Measurements from ENCODE around the gene SLC9A9. TPM values are rescaled to one million over a fixed set of nuclear protein-coding genes. Genes with fewer than 3 reads are reported as not detected.

SLC9A9 gene
- polyA plus RNA-seq, 1 of the 3 experiments (the other 2 are of a cell fraction): 0.05 TPM

DNA sequence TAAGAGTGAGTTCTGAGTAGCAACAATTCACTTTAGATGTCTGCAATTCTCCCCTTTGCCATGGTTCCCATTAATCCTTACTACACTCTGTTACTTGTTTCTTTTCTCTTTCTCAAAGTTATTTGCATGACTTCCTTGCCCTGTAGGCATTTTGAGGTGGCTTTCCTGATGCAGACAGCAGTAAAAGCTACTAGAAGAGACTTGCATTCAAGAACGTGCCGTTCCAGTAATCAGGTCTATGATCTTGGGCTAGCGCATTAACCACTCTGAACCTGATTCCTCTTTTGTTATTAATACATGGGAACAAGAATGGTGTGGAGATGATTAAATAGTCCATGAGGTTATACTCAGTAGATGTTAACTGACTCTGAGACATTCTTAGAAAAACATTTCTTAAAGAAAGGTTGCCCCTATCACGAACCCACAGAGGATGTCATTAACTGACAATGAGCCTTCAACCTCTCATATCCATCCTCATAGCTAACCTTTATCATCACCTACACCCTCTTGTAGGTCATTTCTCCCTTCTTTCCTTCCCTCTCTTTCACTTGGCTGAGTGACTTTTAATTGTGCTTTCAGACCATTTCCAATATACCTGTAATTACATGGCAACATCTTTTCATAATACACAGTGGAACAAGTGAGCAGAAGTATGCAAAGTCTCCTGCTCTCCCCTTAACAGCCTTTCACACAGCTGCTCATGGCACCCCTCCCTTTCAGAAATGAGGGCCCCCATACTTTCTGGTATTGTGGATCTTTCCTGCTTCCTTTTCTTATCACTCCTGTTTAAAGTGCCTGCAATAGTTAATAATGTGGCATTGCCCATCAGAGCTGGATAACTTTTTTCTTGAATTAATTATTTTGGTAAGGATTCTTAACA, 552.8 kb downstream of the SLC9A9 start:
- Histone ChIP-seq H3K9me3 (no peaks in the 10 kb centered on the region), H3K4me1 (ENCODE audit: control insufficient read depth in 1 of 2, insufficient read depth in 2 of 2, low read depth in 1 of 2, low read length in 1 of 2) (no peaks in the 10 kb centered on the region), H3K27ac (ENCODE audit: low read depth in 2 of 2, low read length in 1 of 2) (no peak overlapping the region), H3K27me3 (ENCODE audit: insufficient read depth) (no peaks in the 10 kb centered on the region; the same call in 1 of the 2 replicates), H3K36me3 (replicated peaks in 1 of 2; ENCODE audit: control insufficient read depth in 1 of 2, insufficient read depth in 2 of 2, low read length in 1 of 2) (no peaks in the 10 kb centered on the region), H3K4me3 (ENCODE audit: low read depth in 2 of 2, low read length in 1 of 2) (no peak overlapping the region), H4K20me1 (ENCODE audit: insufficient read depth) (no peaks in the 10 kb centered on the region), H3F3A (replicated peaks; ENCODE audit: insufficient read depth) (no peaks in the 10 kb centered on the region), H3K4me2 (no peak overlapping the region), H3K79me2 (ENCODE audit: insufficient read depth) (no peaks in the 10 kb centered on the region), H2AFZ (ENCODE audit: low read depth) (no peak overlapping the region), H3K9ac (no peak overlapping the region), H3K9me2 (no peaks in the 10 kb centered on the region)
- POLR2A ChIA-PET: no interaction called here
- TF ChIP-seq FOXM1 (IDR thresholded peaks at IDR 0.05; ENCODE audit: low read depth): no peak
- TF ChIP-seq SMC3 (IDR thresholded peaks at IDR 0.05; ENCODE audit: low read depth, low read length): no peak
- TF ChIP-seq NFIC (IDR thresholded peaks at IDR 0.05; ENCODE audit: borderline replicate concordance): no peak
- TF ChIP-seq, protein P1, sequence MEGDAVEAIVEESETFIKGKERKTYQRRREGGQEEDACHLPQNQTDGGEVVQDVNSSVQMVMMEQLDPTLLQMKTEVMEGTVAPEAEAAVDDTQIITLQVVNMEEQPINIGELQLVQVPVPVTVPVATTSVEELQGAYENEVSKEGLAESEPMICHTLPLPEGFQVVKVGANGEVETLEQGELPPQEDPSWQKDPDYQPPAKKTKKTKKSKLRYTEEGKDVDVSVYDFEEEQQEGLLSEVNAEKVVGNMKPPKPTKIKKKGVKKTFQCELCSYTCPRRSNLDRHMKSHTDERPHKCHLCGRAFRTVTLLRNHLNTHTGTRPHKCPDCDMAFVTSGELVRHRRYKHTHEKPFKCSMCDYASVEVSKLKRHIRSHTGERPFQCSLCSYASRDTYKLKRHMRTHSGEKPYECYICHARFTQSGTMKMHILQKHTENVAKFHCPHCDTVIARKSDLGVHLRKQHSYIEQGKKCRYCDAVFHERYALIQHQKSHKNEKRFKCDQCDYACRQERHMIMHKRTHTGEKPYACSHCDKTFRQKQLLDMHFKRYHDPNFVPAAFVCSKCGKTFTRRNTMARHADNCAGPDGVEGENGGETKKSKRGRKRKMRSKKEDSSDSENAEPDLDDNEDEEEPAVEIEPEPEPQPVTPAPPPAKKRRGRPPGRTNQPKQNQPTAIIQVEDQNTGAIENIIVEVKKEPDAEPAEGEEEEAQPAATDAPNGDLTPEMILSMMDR (IDR thresholded peaks at IDR 0.05): no peak
- no peak for TF ChIP-seq EZH2phosphoT487 (IDR thresholded peaks at IDR 0.05; ENCODE audit: borderline replicate concordance, low read depth)
- no peak for TF ChIP-seq GATA2 (CRISPR knock-in tag; IDR thresholded peaks at IDR 0.05)
- TF ChIP-seq ELF1 (IDR thresholded peaks at IDR 0.05): no peak
- TF ChIP-seq RCOR1 (IDR thresholded peaks at IDR 0.05; ENCODE audit: low read length): no peak
- TF ChIP-seq, protein P2, sequence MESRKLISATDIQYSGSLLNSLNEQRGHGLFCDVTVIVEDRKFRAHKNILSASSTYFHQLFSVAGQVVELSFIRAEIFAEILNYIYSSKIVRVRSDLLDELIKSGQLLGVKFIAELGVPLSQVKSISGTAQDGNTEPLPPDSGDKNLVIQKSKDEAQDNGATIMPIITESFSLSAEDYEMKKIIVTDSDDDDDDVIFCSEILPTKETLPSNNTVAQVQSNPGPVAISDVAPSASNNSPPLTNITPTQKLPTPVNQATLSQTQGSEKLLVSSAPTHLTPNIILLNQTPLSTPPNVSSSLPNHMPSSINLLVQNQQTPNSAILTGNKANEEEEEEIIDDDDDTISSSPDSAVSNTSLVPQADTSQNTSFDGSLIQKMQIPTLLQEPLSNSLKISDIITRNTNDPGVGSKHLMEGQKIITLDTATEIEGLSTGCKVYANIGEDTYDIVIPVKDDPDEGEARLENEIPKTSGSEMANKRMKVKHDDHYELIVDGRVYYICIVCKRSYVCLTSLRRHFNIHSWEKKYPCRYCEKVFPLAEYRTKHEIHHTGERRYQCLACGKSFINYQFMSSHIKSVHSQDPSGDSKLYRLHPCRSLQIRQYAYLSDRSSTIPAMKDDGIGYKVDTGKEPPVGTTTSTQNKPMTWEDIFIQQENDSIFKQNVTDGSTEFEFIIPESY (IDR thresholded peaks at IDR 0.05; ENCODE audit: borderline replicate concordance, low read depth): no peak
- no peak for TF ChIP-seq RAD21 (IDR thresholded peaks at IDR 0.05; ENCODE audit: low read length)
- TF ChIP-seq, protein P3, sequence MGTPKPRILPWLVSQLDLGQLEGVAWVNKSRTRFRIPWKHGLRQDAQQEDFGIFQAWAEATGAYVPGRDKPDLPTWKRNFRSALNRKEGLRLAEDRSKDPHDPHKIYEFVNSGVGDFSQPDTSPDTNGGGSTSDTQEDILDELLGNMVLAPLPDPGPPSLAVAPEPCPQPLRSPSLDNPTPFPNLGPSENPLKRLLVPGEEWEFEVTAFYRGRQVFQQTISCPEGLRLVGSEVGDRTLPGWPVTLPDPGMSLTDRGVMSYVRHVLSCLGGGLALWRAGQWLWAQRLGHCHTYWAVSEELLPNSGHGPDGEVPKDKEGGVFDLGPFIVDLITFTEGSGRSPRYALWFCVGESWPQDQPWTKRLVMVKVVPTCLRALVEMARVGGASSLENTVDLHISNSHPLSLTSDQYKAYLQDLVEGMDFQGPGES (IDR thresholded peaks at IDR 0.05; ENCODE audit: low read depth, low read length): no peak
- TF ChIP-seq TEAD4 (IDR thresholded peaks at IDR 0.05; ENCODE audit: borderline replicate concordance, insufficient read depth): no peak
- TF ChIP-seq FOSL2 (IDR thresholded peaks at IDR 0.05; ENCODE audit: borderline replicate concordance, low read depth): no peak
- TF ChIP-seq, protein P4, sequence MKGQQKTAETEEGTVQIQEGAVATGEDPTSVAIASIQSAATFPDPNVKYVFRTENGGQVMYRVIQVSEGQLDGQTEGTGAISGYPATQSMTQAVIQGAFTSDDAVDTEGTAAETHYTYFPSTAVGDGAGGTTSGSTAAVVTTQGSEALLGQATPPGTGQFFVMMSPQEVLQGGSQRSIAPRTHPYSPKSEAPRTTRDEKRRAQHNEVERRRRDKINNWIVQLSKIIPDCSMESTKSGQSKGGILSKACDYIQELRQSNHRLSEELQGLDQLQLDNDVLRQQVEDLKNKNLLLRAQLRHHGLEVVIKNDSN (IDR thresholded peaks at IDR 0.05; ENCODE audit: borderline replicate concordance, low read depth): no peak
- TF ChIP-seq JUND (IDR thresholded peaks at IDR 0.05): no peak
- TF ChIP-seq EP300 (IDR thresholded peaks at IDR 0.05; ENCODE audit: borderline replicate concordance in 1 of 2, low read depth in 1 of 2, low read length in 1 of 2): no peak
- TF ChIP-seq, protein P5, sequence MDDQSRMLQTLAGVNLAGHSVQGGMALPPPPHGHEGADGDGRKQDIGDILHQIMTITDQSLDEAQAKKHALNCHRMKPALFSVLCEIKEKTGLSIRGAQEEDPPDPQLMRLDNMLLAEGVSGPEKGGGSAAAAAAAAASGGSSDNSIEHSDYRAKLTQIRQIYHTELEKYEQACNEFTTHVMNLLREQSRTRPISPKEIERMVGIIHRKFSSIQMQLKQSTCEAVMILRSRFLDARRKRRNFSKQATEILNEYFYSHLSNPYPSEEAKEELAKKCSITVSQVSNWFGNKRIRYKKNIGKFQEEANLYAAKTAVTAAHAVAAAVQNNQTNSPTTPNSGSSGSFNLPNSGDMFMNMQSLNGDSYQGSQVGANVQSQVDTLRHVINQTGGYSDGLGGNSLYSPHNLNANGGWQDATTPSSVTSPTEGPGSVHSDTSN (IDR thresholded peaks at IDR 0.05): no peak
- TF ChIP-seq, protein P6, sequence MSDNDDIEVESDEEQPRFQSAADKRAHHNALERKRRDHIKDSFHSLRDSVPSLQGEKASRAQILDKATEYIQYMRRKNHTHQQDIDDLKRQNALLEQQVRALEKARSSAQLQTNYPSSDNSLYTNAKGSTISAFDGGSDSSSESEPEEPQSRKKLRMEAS (IDR thresholded peaks at IDR 0.05; ENCODE audit: low read depth): no peak
- no peak for TF ChIP-seq NRF1 (IDR thresholded peaks at IDR 0.05; ENCODE audit: low read depth, low read length)
- TF ChIP-seq POLR2AphosphoS5 (IDR thresholded peaks at IDR 0.05; ENCODE audit: low read depth, low read length): no peak
- 49% methylated on average over 4 of the region's 4 CpGs for WGBS (ENCODE audit: low lambda C conversion rate)
- no peak for DNase-seq
- CTCF ChIA-PET: interaction anchor here (1.1 kb wide), 1 partner anchor 15 kb away, joined by 4 read pairs; no protein-coding TSS in a partner anchor

Data from SK-N-SH (cell line).